PC-3 (cell line): ENCODE measurements around the gene PCBP3. TPM values are rescaled to one million over a fixed set of nuclear protein-coding genes. Genes with fewer than 3 reads are reported as not detected.

Experiments
- ATAC-seq: fragments of 200-7000 bp; cut with Tn5 transposase; 2 replicates; pipeline ENCODE4 v1.9.1; 2020; ENCODE audit warnings: mild to moderate bottlenecking, moderate library complexity
- BruUV-seq: library from RNA; stranded (reverse); fragments of 400-500 nt; replicated peaks from 2 replicates; lab custom pipeline; 2021; lab: Mats Ljungman, UMichigan
- CTCF ChIA-PET: fragments of 300-600 bp; sonication (Branson Sonifier 250); formaldehyde crosslinking; loops from one replicate; lab custom pipeline; 2022; ENCODE audit warnings: antibody characterized with exemption; lab: Charles Lee
- POLR2A ChIA-PET: fragments of 300-600 bp; sonication (Branson Sonifier 250); formaldehyde crosslinking; loops from one replicate; lab custom pipeline; 2022; ENCODE audit warnings: antibody characterized with exemption; ENCODE audit not compliant: unreplicated experiment; lab: Charles Lee
- DNase-seq: peaks from one replicate; pipeline ENCODE4 v3.0.0-alpha.2; 2015
- H2AFZ ChIP-seq: fragments of 300-600 bp; sonication (generic); 2 replicates; pipeline ENCODE4 v1.6.0; 2016; ENCODE audit warnings: antibody characterized with exemption, low read length
- H3F3A ChIP-seq: fragments of 300-600 bp; sonication (generic); one replicate; pipeline ENCODE4 v1.6.0; 2017; ENCODE audit warnings: antibody characterized with exemption, low read length, control low read depth, mild to moderate bottlenecking; ENCODE audit not compliant: unreplicated experiment
- H3K27ac ChIP-seq: fragments of 300-600 bp; sonication (generic); 2 replicates; pipeline ENCODE4 v1.5.1; 2016; ENCODE audit warnings: mild to moderate bottlenecking, low read length
- H3K27me3 ChIP-seq: fragments of 300-600 bp; sonication (generic); 2 replicates; pipeline ENCODE4 v1.6.1; 2016; ENCODE audit warnings: low read length, mixed read lengths
- H3K36me3 ChIP-seq: fragments of 300-600 bp; sonication (generic); 2 replicates; pipeline ENCODE4 v1.6.1; 2016; ENCODE audit warnings: low read depth, mixed run types, low read length, mixed read lengths
- H3K4me1 ChIP-seq: fragments of 300-600 bp; sonication (generic); 2 replicates; pipeline ENCODE4 v1.5.1; 2016; ENCODE audit warnings: low read length; ENCODE audit not compliant: insufficient read depth
- H3K4me2 ChIP-seq: fragments of 300-600 bp; sonication (generic); 2 replicates; pipeline ENCODE4 v1.6.0; 2016; ENCODE audit warnings: low read length
- H3K4me3 ChIP-seq: fragments of 300-600 bp; sonication (generic); 2 replicates; pipeline ENCODE4 v1.5.1; 2016; ENCODE audit warnings: mild to moderate bottlenecking, low read length, mixed read lengths
- H3K79me2 ChIP-seq: fragments of 300-600 bp; sonication (generic); 2 replicates; pipeline ENCODE4 v1.6.1; 2017; ENCODE audit warnings: low read length, mixed read lengths
- H3K9ac ChIP-seq: fragments of 300-600 bp; sonication (generic); 2 replicates; pipeline ENCODE4 v1.6.0; 2016; ENCODE audit warnings: mild to moderate bottlenecking, low read length
- H3K9me2 ChIP-seq: fragments of 300-600 bp; sonication (generic); replicated peaks from 2 replicates; pipeline ENCODE4 v1.6.1; 2016; ENCODE audit warnings: mixed run types, low read length, mixed read lengths
- H3K9me3 ChIP-seq: fragments of 300-600 bp; sonication (generic); 2 replicates; pipeline ENCODE4 v1.6.1; 2016; ENCODE audit warnings: low read length, mixed read lengths
- H4K20me1 ChIP-seq: fragments of 300-600 bp; sonication (generic); 2 replicates; pipeline ENCODE4 v1.6.1; 2016; ENCODE audit warnings: low read length, mixed read lengths
- EZH2 ChIP-seq: fragments of 300-600 bp; sonication (generic); IDR thresholded peaks from one replicate; pipeline ENCODE4 v1.6.1; 2017; ENCODE audit warnings: antibody characterized with exemption, mild to moderate bottlenecking, low read length; ENCODE audit not compliant: unreplicated experiment
- EZH2phosphoT487 ChIP-seq: fragments of 300-600 bp; sonication (generic); IDR thresholded peaks from 2 replicates; pipeline ENCODE4 v1.6.1; 2018; ENCODE audit warnings: mild to moderate bottlenecking, antibody characterized with exemption, low read length, borderline replicate concordance
- intact Hi-C: fragments of 100-400 bp; cut with micrococcal nuclease; formaldehyde crosslinking; loops from 2 replicates; pipeline ENCODE4 v1.9.0; 2023
- total RNA-seq: library from RNA; depleted of rRNA; stranded (reverse); fragments of >200 nt; gene quantifications from 2 replicates; pipeline ENCODE4 v1.2.3, GENCODE V29; 2014
- TF ChIP-seq, protein P1 (sequence below): fragments of 300-600 bp; sonication (generic); conservative IDR thresholded peaks from 2 replicates; pipeline ENCODE4 v1.5.1; 2017; ENCODE audit warnings: antibody characterized with exemption, low read depth, mild to moderate bottlenecking, low read length

Gene PCBP3
- total RNA-seq, 1 experiment from 2014 or later: 2.4 TPM

DNA sequence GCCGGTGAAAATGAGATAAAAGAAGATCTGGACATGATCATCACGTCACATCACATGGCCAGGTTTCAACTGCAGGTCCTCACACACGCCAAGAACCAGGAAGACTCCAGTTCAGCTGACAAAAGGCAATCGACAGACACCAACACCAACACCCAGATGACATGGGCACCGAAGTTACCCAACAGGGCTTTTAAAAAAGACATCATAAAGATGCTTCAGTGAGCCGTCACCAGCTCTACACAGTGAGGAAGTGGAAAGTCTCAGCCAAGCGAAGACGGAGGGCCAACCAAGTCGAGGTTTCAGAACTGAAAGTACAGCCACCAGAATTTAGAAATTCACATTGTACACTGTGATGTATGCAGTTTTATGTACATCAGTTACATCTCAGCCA lies 183.8 kb downstream of the PCBP3 start:
- H3K27me3 ChIP-seq: no peaks in the 10 kb centered on the region
- H4K20me1 ChIP-seq: no peaks in the 10 kb centered on the region
- H3K27ac ChIP-seq: no peak overlapping the region
- no peak for ATAC-seq
- no peaks in the 10 kb centered on the region for H3F3A ChIP-seq
- H3K9ac ChIP-seq: no peak overlapping the region
- H3K4me3 ChIP-seq: no peak overlapping the region
- DNase-seq: no peak
- H3K4me1 ChIP-seq: peaks cover 4% of the 10 kb centered on the region; the same call in 1 of the 2 replicates
- no peaks in the 10 kb centered on the region for H3K9me3 ChIP-seq
- no TSS peak for BruUV-seq
- no peak overlapping the region for H2AFZ ChIP-seq
- TF ChIP-seq, protein P1, sequence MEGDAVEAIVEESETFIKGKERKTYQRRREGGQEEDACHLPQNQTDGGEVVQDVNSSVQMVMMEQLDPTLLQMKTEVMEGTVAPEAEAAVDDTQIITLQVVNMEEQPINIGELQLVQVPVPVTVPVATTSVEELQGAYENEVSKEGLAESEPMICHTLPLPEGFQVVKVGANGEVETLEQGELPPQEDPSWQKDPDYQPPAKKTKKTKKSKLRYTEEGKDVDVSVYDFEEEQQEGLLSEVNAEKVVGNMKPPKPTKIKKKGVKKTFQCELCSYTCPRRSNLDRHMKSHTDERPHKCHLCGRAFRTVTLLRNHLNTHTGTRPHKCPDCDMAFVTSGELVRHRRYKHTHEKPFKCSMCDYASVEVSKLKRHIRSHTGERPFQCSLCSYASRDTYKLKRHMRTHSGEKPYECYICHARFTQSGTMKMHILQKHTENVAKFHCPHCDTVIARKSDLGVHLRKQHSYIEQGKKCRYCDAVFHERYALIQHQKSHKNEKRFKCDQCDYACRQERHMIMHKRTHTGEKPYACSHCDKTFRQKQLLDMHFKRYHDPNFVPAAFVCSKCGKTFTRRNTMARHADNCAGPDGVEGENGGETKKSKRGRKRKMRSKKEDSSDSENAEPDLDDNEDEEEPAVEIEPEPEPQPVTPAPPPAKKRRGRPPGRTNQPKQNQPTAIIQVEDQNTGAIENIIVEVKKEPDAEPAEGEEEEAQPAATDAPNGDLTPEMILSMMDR: no peak
- TF ChIP-seq EZH2 (no peak), EZH2phosphoT487 (no peak)
- ChIA-PET POLR2A (no interaction called here), CTCF (no interaction called here)
- intact Hi-C loops: no loop called here
- no peaks in the 10 kb centered on the region for H3K36me3 ChIP-seq
- no peaks in the 10 kb centered on the region for H3K79me2 ChIP-seq
- H3K4me2 ChIP-seq: no peak overlapping the region
- no peaks in the 10 kb centered on the region for H3K9me2 ChIP-seq

DNA sequence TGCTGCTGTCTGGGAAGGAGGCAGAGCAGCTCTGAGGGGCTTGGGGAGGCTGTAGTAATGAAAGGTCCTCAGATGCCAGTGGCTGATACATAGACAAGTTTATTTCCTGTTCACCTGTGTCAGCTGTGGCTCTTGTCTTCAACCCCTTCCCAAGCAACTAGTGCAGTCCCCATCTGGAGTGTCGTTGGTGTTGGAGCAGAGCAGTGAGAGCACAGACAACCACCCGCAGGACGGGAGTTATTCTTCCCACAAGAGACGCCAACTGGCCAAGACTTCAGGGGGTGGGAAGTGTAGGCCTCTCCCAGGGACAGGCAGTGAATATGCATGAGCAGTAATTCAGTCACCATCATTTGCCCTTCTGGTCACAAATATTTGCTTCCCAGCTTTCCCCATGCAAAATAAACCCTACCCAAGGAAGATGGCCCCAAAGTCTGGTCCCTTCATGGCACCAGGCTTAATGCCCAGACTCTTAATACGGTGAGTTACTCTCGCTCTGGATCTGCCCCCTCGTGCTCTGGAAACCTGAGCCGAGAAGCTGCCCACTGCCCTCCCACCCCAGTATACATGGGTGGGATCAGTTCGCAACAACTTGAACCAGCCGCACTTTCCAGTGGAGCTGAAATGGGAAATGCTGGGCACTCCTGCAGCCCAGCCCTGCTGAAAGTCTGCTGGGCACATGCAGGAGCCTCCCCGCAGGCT lies 184.5 kb downstream of the PCBP3 start:
- TF ChIP-seq, protein P1: no peak
- TF ChIP-seq EZH2phosphoT487 (no peak), EZH2 (no peak)
- no peak for DNase-seq
- no peak overlapping the region for H3K4me3 ChIP-seq
- H3K9me2 ChIP-seq: no peaks in the 10 kb centered on the region
- H4K20me1 ChIP-seq: no peaks in the 10 kb centered on the region
- BruUV-seq: no TSS peak
- H3K79me2 ChIP-seq: no peaks in the 10 kb centered on the region
- H3K9ac ChIP-seq: no peak overlapping the region
- no peak for ATAC-seq
- H3K27me3 ChIP-seq: no peaks in the 10 kb centered on the region
- no peaks in the 10 kb centered on the region for H3K9me3 ChIP-seq
- ChIA-PET POLR2A (no interaction called here), CTCF (no interaction called here)
- no peak overlapping the region for H3K4me2 ChIP-seq
- H3K36me3 ChIP-seq: no peaks in the 10 kb centered on the region
- H3K4me1 ChIP-seq: peaks cover 11% of the 10 kb centered on the region; the same call in 1 of the 2 replicates
- H3F3A ChIP-seq: no peaks in the 10 kb centered on the region
- no peak overlapping the region for H3K27ac ChIP-seq
- no peak overlapping the region for H2AFZ ChIP-seq
- intact Hi-C loops: no loop called here
